ENCODE measurements around the gene IFI6.

- TF ChIP-seq CTCF (IDR thresholded peaks at IDR 0.05; ENCODE audit: insufficient read depth, low read depth, low read length) (no peak), EZH2 (IDR thresholded peaks at IDR 0.05; ENCODE audit: insufficient read depth, low read length) (no peak)
These were observed 39.4 kb downstream of the IFI6 start for GRCh38 chr1:27632387-27633297.
